HG03342 (cell line): ENCODE measurements around the gene CAVIN3.

Experiments used
- ATAC-seq: cut with Tn5 transposase; IDR thresholded peaks from one replicate; pipeline ENCODE4 v1.9.1; 2021; ENCODE audit warnings: mild to moderate bottlenecking, moderate library complexity; ENCODE audit not compliant: unreplicated experiment

Gene CAVIN3, protein sequence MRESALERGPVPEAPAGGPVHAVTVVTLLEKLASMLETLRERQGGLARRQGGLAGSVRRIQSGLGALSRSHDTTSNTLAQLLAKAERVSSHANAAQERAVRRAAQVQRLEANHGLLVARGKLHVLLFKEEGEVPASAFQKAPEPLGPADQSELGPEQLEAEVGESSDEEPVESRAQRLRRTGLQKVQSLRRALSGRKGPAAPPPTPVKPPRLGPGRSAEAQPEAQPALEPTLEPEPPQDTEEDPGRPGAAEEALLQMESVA

DNA sequence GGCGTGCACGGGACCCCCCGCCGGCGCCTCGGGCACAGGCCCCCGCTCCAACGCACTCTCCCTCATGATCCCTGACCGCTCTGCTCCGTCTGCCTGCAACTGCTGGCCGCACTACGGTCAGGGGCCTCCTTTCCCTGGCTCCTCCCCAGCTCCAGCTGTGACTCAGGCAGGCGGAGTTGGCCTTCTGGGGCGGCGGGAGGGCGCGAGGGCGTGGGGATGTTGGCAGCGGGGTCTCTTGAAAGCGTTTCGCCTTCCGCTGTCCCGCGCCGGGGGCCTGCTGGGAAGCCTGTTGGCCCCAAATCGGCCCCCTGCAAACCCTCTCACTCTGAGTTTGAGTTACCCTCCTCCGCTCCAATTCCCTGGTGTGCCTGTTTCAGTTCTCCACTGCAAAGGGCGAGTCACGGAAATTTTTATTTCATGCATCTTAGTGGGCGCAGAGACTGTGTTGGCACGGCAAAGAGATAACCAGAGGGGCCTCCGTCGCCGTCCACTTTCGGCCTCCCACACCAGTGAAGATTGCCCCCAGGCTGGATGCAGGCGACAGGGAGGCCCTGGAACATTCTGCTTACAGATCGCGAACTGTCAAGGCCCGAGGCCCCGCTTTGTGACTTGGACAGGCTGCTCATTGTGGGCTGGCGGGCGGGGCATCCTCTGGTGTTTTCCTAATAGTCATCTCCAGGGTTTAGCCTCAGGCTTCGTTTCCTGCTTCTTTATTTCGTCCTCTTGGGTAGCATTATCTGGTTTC lies at the start of gene CAVIN3:
Gene CAVIN3, minus strand, starts transcription at position 91 of the 745 bp plus-strand sequence. Its CDS starts 25 bp downstream, at position 66.
- ATAC-seq: peak; percentile 46

DNA sequence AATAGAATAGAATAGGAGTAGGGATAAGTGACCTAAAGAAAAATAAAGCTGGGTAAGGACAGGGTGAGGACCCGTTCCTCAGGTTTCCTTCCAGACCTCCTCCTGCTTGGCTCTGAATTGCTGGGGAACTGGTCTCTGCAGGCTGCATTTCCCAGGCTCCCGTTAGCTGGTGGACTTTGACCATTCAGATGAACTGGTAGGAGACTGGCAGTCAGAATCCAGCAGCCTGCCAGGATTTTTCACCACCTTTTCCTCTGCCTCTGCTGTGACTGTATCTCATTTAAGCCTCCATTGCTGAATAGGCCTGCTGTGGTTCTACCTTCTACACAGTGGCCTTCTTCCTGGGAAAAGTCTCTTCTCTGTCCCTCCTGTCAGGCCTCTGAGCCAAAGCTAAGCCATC lies 45.4 kb upstream of the CAVIN3 start:
- ATAC-seq: no peak

DNA sequence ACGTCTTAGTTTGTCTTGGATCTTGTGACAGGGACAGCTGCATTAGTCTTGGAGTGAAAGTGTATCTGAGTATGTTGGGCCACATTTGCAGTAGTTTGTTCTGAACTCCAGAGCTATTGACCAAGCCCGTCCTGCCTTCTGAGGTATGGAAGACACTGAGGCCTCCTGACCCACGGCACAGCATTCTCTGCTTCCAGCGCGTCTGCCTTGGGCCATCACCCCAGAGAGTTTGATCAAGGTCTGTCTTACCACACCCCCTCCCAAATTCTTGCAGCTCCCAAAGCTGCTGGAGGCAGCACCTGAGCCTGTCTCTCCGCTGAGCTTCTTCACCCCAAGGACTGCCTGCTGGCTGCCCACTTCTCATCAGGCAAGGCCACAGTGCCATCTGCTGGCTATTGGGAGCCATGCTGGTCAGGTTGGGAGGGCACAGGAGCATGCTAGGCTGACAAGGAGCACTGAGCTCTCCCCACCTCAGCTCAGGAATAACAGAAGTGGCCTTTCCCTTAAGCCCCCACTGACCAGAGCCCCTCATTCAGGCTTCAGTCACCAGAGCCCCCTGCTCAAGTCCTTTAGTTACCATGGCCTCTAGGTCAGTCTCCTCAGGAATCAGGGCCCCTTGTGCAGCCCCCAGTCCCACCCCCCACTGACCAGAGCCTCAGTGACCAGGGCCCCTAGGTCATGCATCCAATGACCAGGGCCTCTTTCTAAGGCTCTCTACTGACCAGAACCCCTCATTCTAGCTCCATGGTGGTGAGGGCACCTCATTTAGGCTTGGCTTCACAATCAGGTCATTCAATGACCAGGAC lies 42.8 kb upstream of the CAVIN3 start:
- ATAC-seq: peak; percentile 98

DNA sequence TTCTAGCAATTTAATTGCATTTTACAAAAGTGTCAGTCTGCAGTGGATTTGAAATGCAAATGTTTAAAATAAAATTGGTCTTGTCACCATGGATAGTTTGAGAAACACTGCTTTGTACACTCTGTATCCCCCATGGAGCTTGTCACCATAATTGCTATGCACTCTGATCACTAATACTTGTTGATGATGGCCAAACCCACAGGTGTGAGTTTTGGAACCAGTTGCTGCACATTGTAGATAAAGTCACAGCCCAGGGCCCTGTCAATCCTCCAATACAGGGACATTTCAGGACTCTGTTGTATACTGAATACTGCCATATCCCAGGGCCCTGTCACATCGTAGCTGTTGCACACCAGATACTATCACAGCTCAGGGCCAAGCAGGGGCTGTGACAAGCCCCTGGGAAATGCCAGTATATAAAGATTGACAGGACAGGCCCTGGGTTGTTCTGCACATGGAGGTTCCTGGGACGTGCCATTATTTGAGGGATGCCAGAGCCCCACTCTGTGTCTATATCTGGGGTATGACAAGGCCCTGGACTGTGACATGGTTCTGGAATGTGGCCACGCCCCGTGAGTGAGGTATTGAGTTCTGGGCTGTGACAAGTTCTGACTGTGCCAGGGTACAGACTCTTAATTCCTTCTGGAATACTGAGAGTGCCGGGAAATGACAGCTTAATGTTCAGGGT lies 42.0 kb upstream of the CAVIN3 start:
- no peak for ATAC-seq

DNA sequence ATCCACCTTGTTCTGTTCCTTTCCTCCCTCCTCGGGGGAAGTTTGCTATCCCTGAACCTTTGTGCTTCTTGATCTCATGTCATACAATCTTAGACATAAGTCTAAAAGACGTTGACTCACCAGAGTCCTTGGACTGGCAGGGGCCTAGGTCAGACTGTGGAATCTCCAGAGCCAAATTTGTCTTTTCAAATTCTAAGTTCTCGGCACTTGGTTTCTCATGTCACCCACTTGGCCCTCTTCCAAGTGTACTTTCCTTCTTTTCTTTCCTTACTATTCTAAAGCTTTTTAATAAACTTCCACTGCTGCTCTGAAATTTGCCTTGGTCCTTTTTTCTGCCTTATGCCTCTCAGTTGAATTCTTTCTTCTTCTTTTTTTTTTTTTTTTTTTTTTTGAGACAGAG lies 39.9 kb upstream of the CAVIN3 start:
- no peak for ATAC-seq

DNA sequence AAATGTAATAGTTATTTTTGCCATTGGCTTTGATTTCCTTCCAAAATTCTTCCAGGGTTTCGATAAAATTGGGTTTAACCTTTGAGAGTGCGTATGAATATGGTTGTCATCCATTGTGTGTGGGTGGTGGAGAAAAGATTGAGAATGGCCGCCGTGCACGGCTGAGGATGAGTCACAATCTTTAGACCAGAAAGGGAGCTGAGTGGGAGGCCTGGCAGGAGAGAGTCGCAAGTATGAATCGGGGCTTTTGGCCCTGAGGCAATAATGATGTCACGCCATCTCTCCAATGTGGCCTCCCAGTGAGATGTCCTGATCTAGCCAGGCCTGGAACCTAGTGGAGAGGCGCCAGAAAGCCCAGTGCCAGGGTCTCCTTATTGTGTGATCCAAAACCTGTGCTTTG lies 36.9 kb upstream of the CAVIN3 start:
- ATAC-seq: no peak

DNA sequence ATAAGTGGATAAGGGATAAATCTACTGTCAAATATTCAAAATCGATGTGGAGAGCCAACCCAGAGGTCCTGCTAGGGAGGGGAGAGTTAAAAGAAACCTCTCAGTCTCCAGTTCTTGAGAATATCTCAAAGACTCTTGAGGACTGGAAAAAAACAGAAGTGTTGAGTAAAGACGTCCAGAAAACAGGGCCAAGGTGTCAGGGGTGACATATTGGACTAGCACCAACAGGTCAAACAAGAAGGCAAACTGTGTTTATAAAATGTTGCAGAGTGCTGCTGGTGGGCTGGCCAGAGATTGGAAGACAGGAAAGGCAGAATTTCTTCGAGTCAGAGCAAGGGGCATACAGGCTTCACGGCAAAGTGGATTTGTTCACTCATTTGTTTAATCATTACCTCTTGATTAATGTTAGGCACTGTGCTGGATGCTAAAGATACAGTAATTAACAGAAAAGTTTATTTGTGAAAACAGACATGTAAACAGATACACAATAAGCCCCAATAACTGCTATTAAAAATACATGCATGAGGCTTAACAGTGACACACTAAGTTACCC lies 36.3 kb upstream of the CAVIN3 start:
- ATAC-seq: no peak

DNA sequence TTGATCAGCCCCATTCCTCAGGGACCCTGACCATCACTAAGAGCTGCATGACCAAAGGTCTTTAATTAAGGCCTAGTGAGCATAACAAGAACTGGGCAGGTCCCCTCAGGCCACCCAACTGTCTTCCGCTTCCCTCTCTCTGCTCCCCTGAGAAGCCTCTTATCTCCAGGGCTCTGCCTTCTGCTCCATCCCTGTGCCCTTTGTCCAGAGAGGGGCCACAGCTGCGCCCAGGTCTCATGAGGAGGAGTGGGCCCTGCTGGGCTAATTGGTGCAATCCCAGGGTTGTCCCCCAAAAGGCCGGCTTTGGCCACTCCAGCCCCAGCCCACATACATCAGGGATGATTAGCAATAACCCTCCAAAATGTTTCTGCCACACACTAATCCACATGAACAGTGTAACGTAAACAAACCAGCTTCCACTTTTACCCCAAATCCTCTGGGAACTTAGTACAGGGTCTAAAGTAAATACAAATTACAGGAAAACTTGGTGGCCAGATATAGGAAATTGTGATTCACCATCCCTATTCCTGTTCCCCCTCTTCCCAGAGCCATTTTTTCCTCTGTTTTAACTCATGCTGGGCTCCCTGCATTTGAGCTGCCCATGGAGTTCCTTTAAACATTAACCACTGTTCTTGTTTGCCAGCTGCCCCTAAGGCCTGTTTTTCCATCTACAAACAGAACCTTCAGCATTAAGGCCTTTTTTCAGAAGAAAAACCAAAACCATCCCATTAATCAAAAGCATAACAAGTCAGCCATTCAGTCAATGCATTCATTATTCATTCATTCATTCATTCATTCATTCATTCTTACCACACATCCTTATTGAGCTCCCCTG lies 34.6 kb upstream of the CAVIN3 start:
- no peak for ATAC-seq

DNA sequence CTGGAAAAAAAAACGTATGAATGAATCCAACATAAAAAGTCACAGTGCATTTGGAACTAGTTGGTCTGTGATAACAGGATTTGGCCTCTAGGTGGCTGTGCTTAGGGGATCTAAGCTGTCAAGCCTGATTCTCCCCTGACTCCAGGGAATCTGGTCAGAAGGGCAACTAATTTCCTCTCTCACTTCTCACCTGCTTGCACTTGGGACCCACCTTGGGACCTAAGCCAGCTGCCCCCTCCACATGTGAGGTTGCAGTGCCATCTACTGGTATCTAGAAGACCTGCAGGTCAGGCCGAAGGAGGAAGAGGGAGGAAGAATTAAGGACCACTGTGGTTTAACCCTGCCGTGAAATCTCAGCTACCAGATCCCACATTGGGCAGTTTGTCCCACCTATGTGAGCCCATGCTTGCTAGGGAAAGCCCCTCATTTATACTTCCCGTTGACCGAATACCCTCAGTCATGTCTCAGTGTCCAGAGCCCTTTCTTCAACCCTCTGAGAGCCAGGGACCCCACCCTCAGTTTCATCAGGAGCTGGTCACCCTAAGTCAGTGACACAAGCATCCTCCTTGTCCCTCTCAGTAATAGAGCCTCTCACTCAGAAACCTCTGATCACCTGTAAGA lies 33.2 kb upstream of the CAVIN3 start:
- ATAC-seq: peak; percentile 77

DNA sequence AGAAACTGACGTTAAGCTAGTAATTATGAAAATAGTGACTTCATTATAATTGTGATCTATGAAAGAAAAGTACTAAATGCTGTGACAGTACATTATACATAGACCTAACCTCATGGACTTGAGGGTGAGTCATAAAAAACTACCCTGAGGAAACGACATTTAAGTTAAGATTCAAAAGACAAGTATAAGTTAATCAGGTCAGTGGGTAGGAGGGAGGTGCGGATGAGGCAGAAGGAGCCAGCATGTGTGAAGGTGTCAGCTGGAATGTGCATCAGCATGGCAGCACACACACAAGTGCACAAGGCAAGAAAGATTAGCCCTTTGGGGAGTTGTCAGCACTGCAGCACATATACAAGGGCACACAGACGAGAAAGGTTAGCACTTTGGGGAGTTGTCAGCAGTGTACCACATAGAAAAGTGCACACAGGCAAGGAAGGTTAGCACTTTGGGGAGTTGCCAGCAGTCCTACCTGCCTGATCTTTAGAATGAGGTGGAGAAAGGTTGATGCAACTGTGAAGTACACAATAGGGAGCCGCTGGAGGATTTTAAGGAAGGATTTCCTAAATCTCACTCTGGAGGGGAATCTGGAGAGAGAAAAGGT lies 31.6 kb upstream of the CAVIN3 start:
- no peak for ATAC-seq

DNA sequence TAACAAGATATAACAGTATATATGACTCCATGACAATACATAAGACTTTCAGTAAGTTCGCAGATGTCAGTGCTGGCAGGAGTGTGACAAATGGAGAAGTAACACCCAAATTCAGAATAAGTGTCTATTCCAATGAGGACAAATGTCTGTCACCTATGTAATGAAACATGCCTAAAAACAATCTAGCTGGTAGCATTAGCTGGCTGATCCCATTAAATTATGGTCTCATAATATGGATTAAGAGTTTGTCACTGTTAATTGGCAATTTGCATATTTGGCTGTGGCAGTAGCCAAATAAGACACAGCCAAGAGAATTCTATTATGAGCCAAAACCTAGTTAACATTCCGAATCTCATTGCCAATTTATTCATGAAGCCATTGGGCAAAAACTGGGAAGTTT lies 30.2 kb upstream of the CAVIN3 start:
- ATAC-seq: no peak

DNA sequence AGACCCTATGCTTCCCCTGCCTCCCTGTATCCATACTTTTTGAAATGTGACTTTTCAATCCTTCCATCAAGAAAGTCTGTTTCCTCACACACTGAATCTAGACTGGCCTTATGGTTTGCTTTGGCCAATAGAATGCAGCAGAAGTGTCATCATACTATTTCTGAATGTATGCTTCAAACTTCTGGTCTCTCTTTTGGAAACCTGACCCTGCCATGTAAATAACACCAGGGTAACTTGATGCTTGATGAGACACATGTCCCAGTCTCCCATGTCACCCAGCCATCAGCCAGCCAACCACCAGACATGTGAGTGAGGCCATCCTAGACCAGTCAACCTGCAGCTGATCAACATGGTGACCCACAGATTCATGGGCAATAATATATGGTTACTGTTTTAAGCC lies 29.7 kb upstream of the CAVIN3 start:
- no peak for ATAC-seq

DNA sequence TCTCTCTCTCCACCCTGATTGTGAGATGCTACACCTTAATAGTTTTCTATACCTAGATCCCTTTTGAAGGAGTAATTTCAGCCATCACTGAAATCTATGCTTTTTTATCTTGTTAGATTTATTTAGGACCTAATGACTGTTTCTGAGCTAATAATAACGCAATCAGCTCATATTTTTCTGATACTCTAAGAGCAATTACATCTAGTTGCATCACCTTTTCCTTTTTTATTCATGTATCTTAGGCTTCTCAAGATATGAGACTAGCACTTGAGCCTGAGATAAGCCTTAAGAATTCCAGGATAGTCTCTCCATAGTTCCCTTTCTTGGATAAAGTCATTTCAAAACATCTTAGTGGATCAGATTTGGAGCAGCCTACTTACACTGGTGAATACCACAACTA lies 25.1 kb upstream of the CAVIN3 start:
- no peak for ATAC-seq

DNA sequence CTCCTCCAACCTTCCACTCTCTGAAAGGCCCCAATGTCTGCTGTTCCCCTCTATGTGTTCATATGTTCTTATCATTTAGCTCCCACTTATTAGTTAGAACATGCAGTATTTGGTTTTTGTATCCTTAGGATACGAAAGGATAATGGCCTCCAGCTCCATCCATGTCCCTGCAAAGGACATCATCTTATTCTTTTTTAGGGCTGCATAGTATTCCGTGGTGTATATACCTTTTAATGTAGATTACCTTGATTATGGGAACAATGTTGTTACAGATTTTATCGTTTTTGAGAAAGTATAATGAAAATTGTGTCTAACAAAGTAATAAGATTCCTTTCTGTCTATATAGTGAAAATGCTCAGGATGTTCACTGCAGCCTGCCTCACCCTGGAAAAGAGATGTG lies 16.0 kb upstream of the CAVIN3 start:
- ATAC-seq: no peak

DNA sequence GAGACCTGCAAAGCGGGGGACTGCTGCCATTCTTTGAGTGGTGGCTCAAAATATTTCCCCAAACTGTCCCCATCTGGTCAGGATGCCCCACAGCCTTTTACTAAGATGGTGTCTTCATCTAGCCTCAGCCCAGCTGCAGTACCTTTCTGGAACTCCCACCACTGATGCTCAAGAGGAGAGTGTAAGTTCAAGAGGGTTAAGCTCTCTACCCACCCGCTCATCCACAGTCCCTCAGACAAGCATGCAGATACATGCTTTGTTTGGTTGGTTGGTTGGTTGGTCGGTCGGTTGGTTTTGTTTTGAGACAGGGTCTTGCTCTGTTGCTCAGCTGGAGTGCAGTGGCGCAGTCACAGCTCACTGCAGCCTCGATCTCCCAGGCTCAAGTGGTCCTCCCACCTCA lies 14.5 kb upstream of the CAVIN3 start:
- ATAC-seq: no peak

DNA sequence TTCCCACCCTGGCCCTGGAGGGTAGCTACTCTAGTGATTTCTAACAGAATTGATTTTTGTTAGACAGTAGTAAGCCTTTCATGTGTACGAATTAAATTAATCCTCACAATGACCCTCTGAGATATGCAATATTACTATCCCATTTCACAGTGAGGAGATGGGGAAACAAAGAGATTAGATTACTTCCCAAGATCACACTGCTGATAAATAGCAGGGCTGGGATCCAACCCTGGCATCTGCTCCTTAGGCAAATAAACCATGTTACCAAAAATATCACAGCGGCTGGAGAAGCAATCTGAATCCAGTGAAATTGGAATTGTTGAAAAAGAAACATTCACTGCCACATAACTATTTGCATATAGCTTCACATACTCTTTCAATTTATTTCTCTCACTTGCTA lies 12.8 kb upstream of the CAVIN3 start:
- no peak for ATAC-seq

DNA sequence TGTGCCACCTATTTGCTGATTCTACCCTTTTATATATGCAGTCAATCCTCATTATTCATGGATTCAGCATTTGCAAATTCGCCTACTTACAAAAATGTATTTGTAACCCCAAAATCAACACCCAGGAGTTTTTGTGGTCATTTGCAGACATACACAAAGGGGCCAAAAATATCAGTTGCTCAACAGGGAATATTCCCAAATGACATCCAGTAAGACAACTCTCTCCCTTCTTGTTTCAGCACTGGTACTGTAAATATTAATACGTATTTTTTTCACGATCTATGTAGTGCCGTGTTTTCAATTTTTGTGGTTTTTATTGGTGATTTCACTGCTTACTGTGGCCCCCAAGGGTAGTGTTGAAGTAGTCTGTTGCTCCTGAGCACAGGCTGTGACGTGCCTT lies 11.8 kb upstream of the CAVIN3 start:
- no peak for ATAC-seq

DNA sequence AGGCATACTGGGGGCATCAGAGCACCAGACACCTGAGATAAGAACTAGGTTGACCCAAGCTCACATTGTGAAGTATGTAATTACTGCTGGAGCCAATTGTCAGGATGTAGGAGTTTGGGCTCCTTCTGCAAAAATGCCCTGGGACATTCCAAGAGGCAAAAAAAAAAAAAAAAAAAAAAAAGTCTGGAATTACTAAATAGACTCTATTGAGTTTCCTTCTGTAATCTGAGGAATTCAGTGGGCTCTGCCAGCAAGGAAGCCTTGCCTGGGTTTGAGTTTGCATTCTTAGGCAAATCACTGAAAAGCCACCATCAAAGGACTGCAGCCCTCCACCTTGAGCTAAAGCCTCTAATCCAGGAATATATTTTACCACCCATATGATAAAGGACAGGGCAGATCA lies 8.0 kb upstream of the CAVIN3 start:
- ATAC-seq: no peak

DNA sequence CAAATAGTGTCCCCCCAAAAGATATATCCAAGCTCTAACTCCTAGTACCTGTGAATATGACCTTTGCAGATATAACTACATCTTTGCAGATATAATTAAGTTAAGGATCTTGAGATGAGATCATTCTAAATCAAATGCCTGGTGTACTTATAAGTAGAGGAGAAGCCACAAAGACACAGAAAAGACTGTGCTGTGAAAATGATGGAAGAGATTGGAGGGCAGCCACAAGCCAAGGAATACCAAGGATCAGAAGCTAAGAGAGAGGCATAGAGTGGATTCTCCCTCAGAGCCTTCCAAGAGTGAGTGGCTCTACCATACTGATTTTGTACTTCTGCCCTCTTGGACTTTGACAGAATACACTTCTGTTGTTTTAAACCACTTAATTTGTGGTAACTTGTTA lies 7.5 kb upstream of the CAVIN3 start:
- no peak for ATAC-seq
